Uterus (tissue), 4 donors: ENCODE data around the gene WWP2. TPM values are rescaled to one million over a fixed set of nuclear protein-coding genes. Genes with fewer than 3 reads are reported as not detected.

ENCODE experiments used
- DNase-seq, 2 donors: peaks; one replicate each; pipeline ENCODE4 v3.0.0-alpha.2; 2019 to 2020
- H3K27ac ChIP-seq, 2 donors: fragments of 200-600 bp; sonication (generic); 1 replicate in 1 of 2; 2 replicates in 1 of 2; pipeline ENCODE4 v1.5.1; 2016 to 2018
- H3K27me3 ChIP-seq, 2 donors: fragments of 200-600 bp; sonication (generic); one replicate each; pipeline ENCODE4 v1.5.1; 2018 to 2019; ENCODE audit warnings: control low read depth in 1 of 2
- H3K36me3 ChIP-seq, 2 donors: fragments of 200-600 bp; sonication (generic); one replicate each; pipeline ENCODE4 v1.5.1; 2019; ENCODE audit warnings: control low read depth in 1 of 2
- H3K4me1 ChIP-seq, 2 donors: fragments of 200-600 bp; sonication (generic); one replicate each; pipeline ENCODE4 v1.5.1; 2018 to 2019; ENCODE audit warnings: control low read depth in 1 of 2
- H3K4me3 ChIP-seq, 2 donors: fragments of 200-600 bp; sonication (generic); 1 replicate in 1 of 2; 2 replicates in 1 of 2; pipeline ENCODE4 v1.5.1; 2018 to 2019; ENCODE audit warnings: mild to moderate bottlenecking in 1 of 2
- H3K9me3 ChIP-seq, 2 donors: fragments of 200-600 bp; sonication (generic); one replicate each; pipeline ENCODE4 v1.5.1; 2019; ENCODE audit warnings: control low read depth in 1 of 2
- CTCF ChIP-seq, 4 experiments: fragments of 200-600 bp in 2 of 4; fragments of 450-650 bp in 2 of 4; sonication (generic) in 2 of 4; IDR thresholded peaks; one replicate each; pipeline ENCODE4 v1.5.1; 2016 to 2019; ENCODE audit warnings: antibody characterized with exemption in 4 of 4, mild to moderate bottlenecking in 2 of 4, moderate library complexity in 1 of 4
- POLR2A ChIP-seq, 2 donors: fragments of 450-650 bp; IDR thresholded peaks; one replicate each; pipeline ENCODE4 v1.6.1; 2016; ENCODE audit warnings: antibody characterized with exemption in 2 of 2, mild to moderate bottlenecking in 1 of 2, moderate library complexity in 1 of 2
- intact Hi-C: fragments of 100-400 bp; cut with DNase I; formaldehyde crosslinking; loops from one replicate; pipeline ENCODE4 v1.15.1; 2023; ENCODE audit warnings: low total_unique reads
- total RNA-seq, 4 donors: library from RNA; depleted of rRNA in 3 of 4; stranded (reverse); fragments of >200 nt in 3 of 4; gene quantifications; one replicate each; pipeline versions ENCODE4 v1.1.0 to v1.2.4, GENCODE V29; 2014 to 2023
- donor health status: DM: yes; HTN: yes; CAD: no.

WWP2 gene
- total RNA-seq, 4 donors from 2014 or later = 12.8 to 57.9 (median 32.4) TPM

GRCh38 chr16:69771651-69771967 is 9.5 kb downstream of the WWP2 start:
- intact Hi-C loops = no loop called here
- H3K36me3 ChIP-seq = no peaks in the 10 kb centered on the region
- H3K27ac ChIP-seq = no peak overlapping the region
- no peaks in the 10 kb centered on the region for H3K27me3 ChIP-seq
- no peak for TF ChIP-seq POLR2A (IDR thresholded peaks at IDR 0.05)
- TF ChIP-seq CTCF (IDR thresholded peaks at IDR 0.05) = no peak
- H3K9me3 ChIP-seq = no peaks in the 10 kb centered on the region
- no peaks in the 10 kb centered on the region for H3K4me1 ChIP-seq
- DNase-seq = no peak
- no peak overlapping the region for H3K4me3 ChIP-seq

- Histone ChIP-seq H3K27ac (no peak overlapping the region), H3K27me3 (no peaks in the 10 kb centered on the region), H3K4me1 (no peaks in the 10 kb centered on the region), H3K36me3 (no peaks in the 10 kb centered on the region), H3K4me3 (no peak overlapping the region), H3K9me3 (no peaks in the 10 kb centered on the region)
- intact Hi-C loops = no loop called here
- TF ChIP-seq POLR2A (IDR thresholded peaks at IDR 0.05) (no peak), CTCF (IDR thresholded peaks at IDR 0.05) (no peak)
- DNase-seq = no peak
These were observed 11.3 kb downstream of the WWP2 start for GRCh38 chr16:69773260-69773947.

- Histone ChIP-seq H3K9me3 (no peaks in the 10 kb centered on the region), H3K4me1 (no peaks in the 10 kb centered on the region), H3K27me3 (no peaks in the 10 kb centered on the region), H3K36me3 (no peaks in the 10 kb centered on the region), H3K4me3 (no peak overlapping the region), H3K27ac (no peak overlapping the region)
- TF ChIP-seq POLR2A (IDR thresholded peaks at IDR 0.05) (no peak), CTCF (IDR thresholded peaks at IDR 0.05) (no peak)
- intact Hi-C loops = no loop called here
- DNase-seq = no peak
These were observed 13.4 kb downstream of the WWP2 start for GRCh38 chr16:69775563-69775962.

GRCh38 chr16:69779724-69780123 is 17.6 kb downstream of the WWP2 start:
- no peak for DNase-seq
- Histone ChIP-seq H3K36me3 (no peaks in the 10 kb centered on the region), H3K4me1 (no peaks in the 10 kb centered on the region), H3K27ac (no peak overlapping the region), H3K27me3 (no peaks in the 10 kb centered on the region), H3K9me3 (no peaks in the 10 kb centered on the region), H3K4me3 (no peak overlapping the region)
- TF ChIP-seq CTCF (IDR thresholded peaks at IDR 0.05) = no peak
- no peak for TF ChIP-seq POLR2A (IDR thresholded peaks at IDR 0.05)
- intact Hi-C loops = no loop called here

- Histone ChIP-seq H3K4me3 (no peak overlapping the region), H3K27ac (no peak overlapping the region), H3K36me3 (no peaks in the 10 kb centered on the region), H3K9me3 (no peaks in the 10 kb centered on the region), H3K4me1 (no peaks in the 10 kb centered on the region), H3K27me3 (no peaks in the 10 kb centered on the region)
- no peak for DNase-seq
- intact Hi-C loops = no loop called here
- no peak for TF ChIP-seq CTCF (IDR thresholded peaks at IDR 0.05)
- TF ChIP-seq POLR2A (IDR thresholded peaks at IDR 0.05) = no peak
These were observed 19.0 kb downstream of the WWP2 start for GRCh38 chr16:69781118-69781517.
